DMS79 (cell line): Measurements from ENCODE around the gene MYH13.

ENCODE experiments used
- DNase-seq: peaks from one replicate; lab custom pipeline; 2025; lab: John Stamatoyannopoulos, UW

Gene MYH13

DNA sequence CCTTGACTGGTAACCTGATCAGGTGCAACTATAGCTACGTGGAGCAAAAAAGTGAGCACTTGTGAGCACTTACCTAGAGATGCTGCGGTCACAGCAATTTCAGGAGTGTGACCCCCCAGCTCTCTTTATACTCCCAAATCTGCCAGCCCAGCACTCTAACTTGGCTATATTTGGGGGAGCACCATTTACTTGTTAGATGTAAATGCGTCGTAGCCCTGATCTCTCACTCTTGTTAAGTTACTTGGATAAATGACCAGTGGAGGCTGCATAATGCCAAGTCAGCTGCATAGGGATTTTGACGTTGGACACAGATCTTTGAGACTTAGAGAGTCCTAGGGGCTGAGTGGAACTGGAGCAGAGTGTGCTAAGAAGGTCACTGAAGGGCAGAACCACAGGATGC is at the start of gene MYH13:
TSS of gene MYH13 (minus strand) at position 101 of the 400 bp plus-strand sequence. CDS start 8,476 bp downstream, outside the sequence.
- no peak for DNase-seq

GRCh38 chr17:10421900-10422542 is 49.2 kb upstream of the MYH13 start, which contains the start of gene MYH8:
MYH8 (minus strand) TSS chr17:10421950; CDS start chr17:10420227, 1,723 bp downstream.
- no peak for DNase-seq

DNA sequence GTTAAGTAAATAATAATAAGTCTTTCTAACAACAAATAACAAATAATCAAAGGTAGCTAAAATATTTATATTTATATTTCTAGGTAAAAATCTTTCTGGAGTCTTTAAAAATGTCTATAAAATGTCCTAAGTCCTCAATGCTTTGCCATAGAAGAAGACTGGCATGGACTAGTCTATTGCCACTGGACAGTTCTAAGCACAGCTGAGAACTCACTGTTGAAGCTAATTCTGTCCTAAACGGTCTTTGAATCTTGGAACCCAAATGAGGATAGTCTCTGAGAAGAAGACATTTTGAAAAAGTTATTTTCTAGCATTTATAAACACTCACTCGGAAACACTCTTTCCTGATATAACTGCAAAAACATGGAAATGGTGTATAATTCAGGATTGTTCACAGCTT is 48.4 kb upstream of the MYH13 start:
- DNase-seq: no peak

- DNase-seq: no peak
Measured at GRCh38 chr17:10420811-10421210, 48.0 kb upstream of the MYH13 start.

DNA sequence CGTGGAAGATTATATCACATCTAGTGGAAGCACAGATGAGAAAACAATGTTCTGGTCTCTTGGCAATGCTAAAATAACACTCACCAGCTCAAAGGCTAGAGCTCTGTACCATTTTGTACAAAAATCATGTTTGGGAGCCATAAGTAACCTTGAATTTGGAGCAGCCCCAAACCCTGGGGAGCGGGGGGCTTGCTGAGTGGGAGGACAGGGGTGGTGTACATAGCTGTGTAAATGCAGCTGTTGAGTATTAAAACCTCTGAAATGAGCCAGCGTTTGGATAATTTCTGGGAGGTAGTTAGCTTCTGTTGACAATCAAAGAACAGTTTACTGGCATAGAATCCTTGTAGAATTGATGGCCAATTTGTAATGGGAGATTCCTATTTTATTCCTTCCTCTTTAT is 44.6 kb upstream of the MYH13 start:
- DNase-seq: no peak

DNA sequence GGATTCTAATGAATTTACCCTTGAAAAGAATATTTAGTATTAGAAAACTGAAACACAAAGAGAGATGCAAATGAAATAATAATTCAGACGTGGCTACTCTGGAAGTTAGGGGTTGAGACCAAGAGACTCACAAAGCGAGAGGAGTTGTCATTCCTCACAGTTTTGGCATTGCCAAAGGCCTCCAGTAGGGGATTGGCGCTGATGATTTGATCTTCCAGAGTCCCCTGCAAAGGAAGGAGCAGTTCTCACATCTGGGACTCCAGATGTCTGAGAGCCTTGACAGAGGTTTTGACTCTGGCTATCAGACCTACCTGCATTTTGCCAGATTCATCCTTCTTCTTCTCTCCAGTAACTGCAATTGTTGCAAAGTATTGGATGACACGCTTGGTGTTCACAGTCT is 42.4 kb upstream of the MYH13 start:
- DNase-seq: no peak

DNA sequence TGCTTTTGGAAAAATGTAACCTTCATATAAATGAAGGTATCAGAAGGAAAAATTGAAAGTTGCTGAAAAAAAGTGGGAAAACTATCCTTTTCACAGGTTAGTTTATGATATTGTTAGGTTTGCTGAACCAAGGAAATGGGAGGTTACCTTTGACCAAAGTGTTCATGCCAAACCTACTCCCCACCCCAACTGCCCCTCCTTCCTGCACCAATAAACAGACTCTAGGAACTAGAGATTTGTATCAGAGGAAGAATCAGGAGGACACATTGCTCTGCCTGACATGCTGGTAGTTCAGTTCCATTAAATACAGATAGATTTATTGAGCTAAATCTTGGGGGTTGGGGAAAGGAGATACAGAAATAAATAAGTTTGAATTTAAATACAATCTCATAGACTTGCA is 30.8 kb upstream of the MYH13 start:
- no peak for DNase-seq

DNA sequence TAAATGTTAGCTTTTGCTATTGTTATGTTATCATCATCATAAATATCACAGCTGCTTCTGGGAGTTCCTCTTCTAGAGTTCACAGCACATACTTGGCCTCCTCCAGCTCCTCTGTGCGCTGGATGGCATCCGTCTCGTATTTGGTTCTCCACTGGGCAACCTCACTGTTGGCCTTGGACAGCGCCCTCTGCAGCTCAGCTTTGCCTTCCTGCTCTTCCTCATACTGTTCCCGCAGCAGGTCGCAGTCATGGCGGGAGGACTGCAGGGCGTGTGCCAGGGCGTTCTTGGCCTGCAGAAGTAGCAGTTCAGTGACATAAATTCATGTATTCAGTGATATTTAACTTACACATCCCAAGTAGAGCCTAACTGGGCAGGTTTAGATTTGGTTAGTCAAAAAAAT is 25.5 kb upstream of the MYH13 start:
- DNase-seq: no peak

GRCh38 chr17:10396524-10397163 is 23.8 kb upstream of the MYH13 start:
- DNase-seq: no peak

DNA sequence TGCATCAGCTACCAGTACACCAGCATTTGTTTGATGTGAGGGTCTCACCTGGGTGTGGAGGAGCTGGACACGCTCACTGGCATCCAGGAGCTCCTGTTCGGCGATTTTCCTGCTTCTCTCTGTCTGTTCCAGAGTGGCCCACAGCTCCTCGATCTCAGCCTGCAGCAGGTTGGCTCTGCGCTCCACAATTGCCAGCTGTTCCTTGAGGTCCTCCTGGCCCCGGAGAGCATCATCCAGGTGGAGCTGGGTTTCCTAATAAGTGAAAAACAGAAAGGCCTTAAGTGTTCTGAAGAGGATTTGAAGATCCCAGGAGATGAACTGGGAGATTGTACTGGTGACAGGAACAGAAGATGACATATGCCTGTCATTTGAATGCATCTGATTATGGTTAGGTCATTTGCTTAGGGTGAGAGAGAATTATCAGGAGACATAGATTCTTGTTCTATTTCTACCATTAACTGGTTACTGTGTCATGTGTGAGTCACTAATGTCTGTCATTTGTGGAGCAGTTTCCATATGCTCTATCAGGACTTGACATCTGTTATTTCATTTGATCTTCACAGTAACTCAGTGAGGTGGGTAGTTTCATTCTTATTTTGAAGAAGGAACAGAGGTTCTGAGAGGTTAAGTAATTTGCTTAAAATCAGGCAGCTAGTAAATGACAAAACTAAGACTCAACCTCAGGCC is 21.5 kb upstream of the MYH13 start:
- no peak for DNase-seq

DNA sequence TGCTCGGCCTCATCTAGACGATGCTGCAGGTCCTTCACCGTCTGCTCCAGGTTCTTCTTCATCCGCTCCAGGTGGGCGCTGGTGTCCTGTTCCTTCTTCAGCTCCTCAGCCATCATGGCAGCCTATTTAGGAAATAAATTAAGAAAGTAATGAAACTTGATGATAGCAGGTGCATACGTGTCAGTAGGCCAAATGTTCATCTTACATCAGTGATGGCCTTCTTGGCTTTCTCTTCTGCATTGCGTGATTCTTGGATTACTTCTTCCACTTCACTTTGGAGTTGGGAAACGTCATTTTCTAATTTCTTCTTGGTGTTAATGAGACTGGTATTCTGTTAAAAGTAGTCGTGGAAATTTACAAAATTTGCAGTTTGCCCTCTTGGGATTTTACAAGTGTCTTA is 20.1 kb upstream of the MYH13 start:
- no peak for DNase-seq

GRCh38 chr17:10385871-10386270 is 13.1 kb upstream of the MYH13 start:
- no peak for DNase-seq

DNA sequence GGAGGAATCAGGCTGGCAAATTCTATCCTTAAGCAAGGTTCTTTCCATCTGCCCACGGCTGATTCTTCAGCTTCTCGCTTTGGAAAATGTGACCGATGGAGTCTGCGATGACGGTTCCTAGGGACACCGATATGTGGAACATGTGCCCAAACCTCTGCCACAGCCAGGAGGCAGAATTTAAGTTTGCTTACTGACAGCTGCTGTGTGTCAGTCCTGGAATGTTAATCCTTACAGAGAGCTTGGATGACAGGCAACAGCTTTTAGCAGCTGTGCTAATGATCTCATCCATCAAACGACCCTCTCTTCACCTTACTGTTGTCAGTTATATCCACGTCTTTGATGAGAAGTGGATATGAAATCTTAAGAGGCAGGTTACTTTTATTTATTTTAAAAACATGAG is 11.4 kb upstream of the MYH13 start:
- DNase-seq: no peak

DNA sequence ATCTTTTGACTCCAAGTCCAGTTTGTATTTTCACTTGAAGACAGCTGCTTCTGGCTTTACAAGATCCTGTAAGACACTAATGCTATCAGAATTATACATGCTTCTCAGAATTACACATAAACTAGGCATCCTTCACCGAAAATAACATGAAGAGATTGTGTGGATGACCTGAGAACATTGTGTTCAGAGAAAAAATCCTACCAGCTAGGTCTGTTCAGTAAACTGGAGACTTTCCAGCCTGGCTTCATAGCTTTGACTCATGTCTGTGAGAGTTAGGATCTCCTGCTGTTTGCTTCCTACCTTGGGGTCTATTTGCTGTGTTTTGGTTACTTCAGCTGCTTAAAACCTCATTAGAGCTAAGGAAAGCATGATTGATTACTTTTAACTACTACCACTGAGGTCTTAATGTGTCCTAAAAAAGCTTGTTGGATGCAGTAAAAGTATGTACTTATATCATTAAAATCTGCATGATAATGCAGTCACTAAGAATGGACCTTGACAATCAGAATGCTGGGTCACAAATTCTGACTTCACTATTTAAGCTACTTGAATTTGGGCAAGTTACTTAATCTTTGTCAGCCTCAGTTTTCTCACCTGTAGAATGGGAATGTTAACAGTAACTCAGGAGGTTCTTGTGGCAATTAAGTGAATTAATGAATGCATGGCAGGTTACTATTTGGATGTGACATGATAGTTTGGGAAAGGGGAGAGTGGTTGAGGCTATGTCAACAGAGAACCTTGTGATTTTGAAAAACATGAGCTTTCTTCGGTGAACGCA is 8.0 kb upstream of the MYH13 start:
- no peak for DNase-seq

GRCh38 chr17:10370016-10370608 is 2.7 kb downstream of the MYH13 start:
- no peak for DNase-seq

- DNase-seq: no peak
Measured at GRCh38 chr17:10369239-10369638, 3.6 kb downstream of the MYH13 start.

GRCh38 chr17:10368561-10368960 is 4.2 kb downstream of the MYH13 start:
- DNase-seq: no peak

DNA sequence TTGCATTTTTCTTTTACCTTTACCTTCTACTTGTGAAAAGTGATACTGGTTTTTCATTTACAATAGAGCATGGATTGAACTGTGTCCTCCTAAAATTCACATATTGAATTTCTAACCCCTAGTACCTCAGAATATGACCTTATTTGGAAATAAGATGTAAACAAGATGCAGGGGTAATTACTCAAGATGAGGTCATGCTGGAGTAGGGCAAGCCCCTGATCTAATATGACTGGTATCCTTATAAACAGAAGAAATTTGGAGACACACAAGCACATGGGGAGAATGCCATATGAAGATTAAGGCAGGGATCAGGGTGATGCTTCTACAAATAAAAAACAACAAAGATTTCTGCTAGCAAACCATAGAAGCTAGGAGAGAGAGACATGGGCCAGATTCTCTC is 12.2 kb downstream of the MYH13 start:
- DNase-seq: no peak

DNA sequence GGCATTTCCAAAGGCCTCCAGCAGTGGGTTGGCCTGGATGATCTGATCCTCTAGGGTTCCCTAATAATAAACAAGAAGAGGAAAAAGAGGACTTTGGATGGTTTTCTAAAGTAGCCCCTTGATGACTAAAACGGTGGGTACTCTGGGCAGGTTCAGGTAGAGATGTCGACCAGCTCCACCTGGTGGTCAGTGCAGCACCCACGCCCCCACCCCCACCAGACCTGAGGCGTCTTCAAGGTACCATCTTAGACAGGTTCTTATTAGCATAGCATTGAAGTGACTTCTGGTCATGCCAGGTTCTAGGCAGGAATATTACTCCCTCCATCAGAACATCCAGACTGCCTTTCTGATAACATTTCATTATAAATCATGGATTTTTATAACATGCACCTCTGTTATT is 15.0 kb downstream of the MYH13 start:
- DNase-seq: no peak

GRCh38 chr17:10354651-10355050 is 18.2 kb downstream of the MYH13 start:
- no peak for DNase-seq

GRCh38 chr17:10352893-10353292 is 19.9 kb downstream of the MYH13 start:
- no peak for DNase-seq

DNA sequence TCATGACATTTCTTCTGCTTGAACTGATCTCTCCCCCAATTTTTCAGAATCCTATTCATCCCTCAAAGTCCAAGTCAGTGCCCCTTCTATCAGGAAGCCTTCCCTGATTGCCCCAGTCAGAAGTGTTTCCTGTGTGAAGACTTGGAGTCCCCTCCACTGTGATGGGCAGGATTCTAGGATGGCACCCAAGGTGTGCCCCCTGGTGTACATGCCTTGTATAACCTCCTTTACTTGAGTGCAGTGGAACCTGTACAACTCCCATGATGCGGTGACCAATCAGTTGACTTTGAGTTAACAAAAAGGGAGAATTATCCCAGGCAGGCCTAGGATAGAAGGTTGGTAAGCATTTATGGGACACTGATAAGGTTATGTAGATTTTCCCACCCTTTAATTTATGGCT is 23.4 kb downstream of the MYH13 start:
- no peak for DNase-seq
